HepG2 (cell line): Measurements from ENCODE around the gene EMC9. TPM values are rescaled to one million over a fixed set of nuclear protein-coding genes. Genes with fewer than 3 reads are reported as not detected.

Source experiments
- ATAC-seq: fragments of 200-7000 bp; cut with Tn5 transposase; 3 replicates; pipeline ENCODE4 v1.9.1; 2020; ENCODE audit warnings: mild to moderate bottlenecking, moderate library complexity
- BruUV-seq: library from RNA; stranded (reverse); fragments of 400-500 nt; replicated peaks from 2 replicates; lab custom pipeline; 2021; lab: Mats Ljungman, UMichigan
- CTCF ChIA-PET: fragments of 300-600 bp; formaldehyde crosslinking; extraction: SDS; loops from one replicate; lab custom pipeline; 2021; ENCODE audit warnings: low total read pairs, inconsistent platforms, low intra/inter-chr PET ratio; lab: Yijun Ruan, JAX
- POLR2A ChIA-PET: fragments of 350-600 bp; sonication (Branson Sonifier 250); formaldehyde crosslinking; loops from one replicate; lab custom pipeline; 2020; ENCODE audit warnings: antibody characterized with exemption, inconsistent platforms; lab: Yijun Ruan, JAX
- DNase-seq: peaks from one replicate; pipeline ENCODE4 v3.0.0-alpha.2; 2015; ENCODE audit warnings: low spot score
- FAIRE-seq: peaks from 3 replicates; lab custom pipeline; 2011; peaks lifted over from hg19 to GRCh38; lab: Jason Lieb, UNC
- H2AFZ ChIP-seq: one replicate; pipeline ENCODE4 v1.6.1; 2011; ENCODE audit warnings: low read length, inconsistent platforms
- H3K27ac ChIP-seq: fragments of 300-600 bp; 3 replicates; pipeline ENCODE4 v1.8.0; 2011; ENCODE audit warnings: mixed run types, mild to moderate bottlenecking, mixed read lengths, low read length, inconsistent platforms; ENCODE audit not compliant: insufficient read depth; ENCODE audit errors: extremely low read length
- H3K27me3 ChIP-seq, 2 experiments: fragments of 200-600 bp in 1 of 2; 2 replicates in 1 of 2; 3 replicates in 1 of 2; pipeline versions ENCODE4 v1.6.0 to v1.8.0; 2011; ENCODE audit warnings: low read length in 2 of 2, mild to moderate bottlenecking in 2 of 2, moderate library complexity in 2 of 2, inconsistent platforms in 1 of 2; ENCODE audit not compliant: insufficient read depth in 2 of 2, control insufficient read depth in 1 of 2
- H3K36me3 ChIP-seq, 2 experiments: fragments of 200-600 bp in 1 of 2; replicated peaks in 1 of 2; 2 replicates in 1 of 2; 3 replicates in 1 of 2; pipeline versions ENCODE4 v1.5.1 to v1.8.0; 2011; ENCODE audit warnings: low read length in 2 of 2, inconsistent platforms in 1 of 2; ENCODE audit not compliant: insufficient read depth in 2 of 2, control insufficient read depth in 1 of 2
- H3K4me1 ChIP-seq: 2 replicates; pipeline ENCODE4 v1.5.1; 2012; ENCODE audit warnings: low read length, inconsistent platforms; ENCODE audit not compliant: insufficient read depth
- H3K4me2 ChIP-seq: 2 replicates; pipeline ENCODE4 v1.6.0; 2011; ENCODE audit warnings: low read depth, low read length, inconsistent platforms
- H3K4me3 ChIP-seq, 3 experiments: fragments of 200-600 bp in 1 of 3; sonication (generic), shearing (Covaris generic) in 1 of 3; replicated peaks in 1 of 3; 2 replicates each; pipeline ENCODE4 v1.5.1; 2011 to 2016; ENCODE audit warnings: low read length in 3 of 3, inconsistent platforms in 2 of 3, low read depth in 2 of 3, mild to moderate bottlenecking in 2 of 3, control low read depth in 1 of 3, mixed read lengths in 1 of 3; ENCODE audit not compliant: insufficient read depth in 1 of 3
- H3K79me2 ChIP-seq: one replicate; pipeline ENCODE4 v1.6.1; 2011; ENCODE audit warnings: low read length, inconsistent platforms; ENCODE audit not compliant: insufficient read depth
- H3K9ac ChIP-seq: 2 replicates; pipeline ENCODE4 v1.6.0; 2011; ENCODE audit warnings: mild to moderate bottlenecking, low read depth, low read length, inconsistent platforms; ENCODE audit not compliant: insufficient read depth
- H3K9me3 ChIP-seq: 2 replicates; pipeline ENCODE4 v1.5.1; 2012; ENCODE audit warnings: mild to moderate bottlenecking, low read length
- H4K20me1 ChIP-seq: 2 replicates; pipeline ENCODE4 v1.6.0; 2011; ENCODE audit warnings: inconsistent platforms, mild to moderate bottlenecking, low read length, moderate library complexity; ENCODE audit not compliant: insufficient read depth
- ATF1 ChIP-seq: IDR thresholded peaks from 2 replicates; pipeline ENCODE4 v1.6.1; 2016; ENCODE audit warnings: mild to moderate bottlenecking, control low read depth
- GABPA ChIP-seq, 2 experiments: IDR thresholded peaks; 2 replicates each; pipeline ENCODE4 v1.6.1; 2011 to 2016; ENCODE audit warnings: low read depth in 2 of 2, low read length in 1 of 2, missing biosample characterization in 1 of 2, missing genetic modification characterization in 1 of 2
- GTF2F1 ChIP-seq: fragments of 150-350 bp; IDR thresholded peaks from 2 replicates; pipeline ENCODE4 v1.6.1; 2014; ENCODE audit warnings: low read length
- MIER2 ChIP-seq: IDR thresholded peaks from 2 replicates; pipeline ENCODE4 v1.6.1; 2016; ENCODE audit warnings: missing biosample characterization, missing genetic modification reagents
- PITX1 ChIP-seq: sonication (generic); formaldehyde crosslinking; IDR thresholded peaks from 2 replicates; pipeline ENCODE4 v1.5.1; 2020; ENCODE audit warnings: mild to moderate bottlenecking, missing genetic modification reagents
- RFX5 ChIP-seq: IDR thresholded peaks from 2 replicates; pipeline ENCODE4 v1.6.1; 2011; ENCODE audit warnings: low read depth, low read length, improper control_type of control experiment
- ZNF274 ChIP-seq: sonication (generic); formaldehyde crosslinking; IDR thresholded peaks from 2 replicates; pipeline ENCODE4 v1.5.1; 2020; ENCODE audit warnings: mild to moderate bottlenecking, missing genetic modification reagents
- WGBS: methylation state at CpG from one replicate; pipeline ENCODE4 v1.1.6; 2017; ENCODE audit warnings: low lambda C conversion rate; 5-methylcytosine and 5-hydroxymethylcytosine counted together
- in situ Hi-C: cut with HindIII; loops from 2 replicates; pipeline ENCODE4 v1.10.0; 2017; ENCODE audit warnings: low pct_unique_long_range_greater_than_20kb; ENCODE audit not compliant: extremely low pct_ligation_motif_present
- intact Hi-C: fragments of 100-400 bp; cut with micrococcal nuclease; formaldehyde crosslinking; loops from one replicate; pipeline ENCODE4 v1.10.0; 2022; ENCODE audit not compliant: unreplicated experiment
- polyA plus RNA-seq, 8 experiments: library from polyadenylated mRNA; depleted of rRNA in 3 of 8; stranded (reverse) in 7 of 8; unstranded in 1 of 8; fragments of >200 nt; fragmentation: Illumina TruSeq in 4 of 8; extraction: Trizol in 4 of 8; gene quantifications; 2 replicates each; pipeline versions ENCODE4 v1.2.1 to v1.2.3, GENCODE V29; 2011 to 2016; ENCODE audit warnings: low read depth in 4 of 8, missing spikeins in 1 of 8, mixed read lengths in 1 of 8; ENCODE audit not compliant: insufficient read depth in 1 of 8
- total RNA-seq, 5 experiments: library from RNA; depleted of rRNA; stranded (reverse); fragments of >200 nt; fragmentation: Illumina TruSeq; extraction: Trizol; gene quantifications; 2 replicates each; pipeline ENCODE4 v1.2.3, GENCODE V29; 2016; ENCODE audit warnings: low read depth in 1 of 5
- TF ChIP-seq, protein P1 (sequence below): conservative IDR thresholded peaks from 2 replicates; pipeline ENCODE4 v1.6.1; 2018; ENCODE audit warnings: missing genetic modification reagents
- TF ChIP-seq, protein P2 (sequence below): sonication (generic); formaldehyde crosslinking; IDR thresholded peaks from 2 replicates; pipeline ENCODE4 v1.5.1; 2020; ENCODE audit warnings: mild to moderate bottlenecking, missing genetic modification reagents, borderline replicate concordance
- TF ChIP-seq, protein P3 (sequence below): sonication (generic); formaldehyde crosslinking; IDR thresholded peaks from 2 replicates; pipeline ENCODE4 v1.8.1; 2023; ENCODE audit warnings: mild to moderate bottlenecking, moderate library complexity, missing genetic modification reagents
- TF ChIP-seq, protein P4 (sequence below): sonication (generic); formaldehyde crosslinking; IDR thresholded peaks from 2 replicates; pipeline ENCODE4 v1.4.0; 2020; ENCODE audit warnings: missing genetic modification reagents, borderline replicate concordance

EMC9 gene
- total and polyA plus RNA-seq, 2 of the 13 experiments (the other 11 are each of a cell fraction or from before 2014, with no cell fraction given): 60.5 to 78.7 TPM

DNA sequence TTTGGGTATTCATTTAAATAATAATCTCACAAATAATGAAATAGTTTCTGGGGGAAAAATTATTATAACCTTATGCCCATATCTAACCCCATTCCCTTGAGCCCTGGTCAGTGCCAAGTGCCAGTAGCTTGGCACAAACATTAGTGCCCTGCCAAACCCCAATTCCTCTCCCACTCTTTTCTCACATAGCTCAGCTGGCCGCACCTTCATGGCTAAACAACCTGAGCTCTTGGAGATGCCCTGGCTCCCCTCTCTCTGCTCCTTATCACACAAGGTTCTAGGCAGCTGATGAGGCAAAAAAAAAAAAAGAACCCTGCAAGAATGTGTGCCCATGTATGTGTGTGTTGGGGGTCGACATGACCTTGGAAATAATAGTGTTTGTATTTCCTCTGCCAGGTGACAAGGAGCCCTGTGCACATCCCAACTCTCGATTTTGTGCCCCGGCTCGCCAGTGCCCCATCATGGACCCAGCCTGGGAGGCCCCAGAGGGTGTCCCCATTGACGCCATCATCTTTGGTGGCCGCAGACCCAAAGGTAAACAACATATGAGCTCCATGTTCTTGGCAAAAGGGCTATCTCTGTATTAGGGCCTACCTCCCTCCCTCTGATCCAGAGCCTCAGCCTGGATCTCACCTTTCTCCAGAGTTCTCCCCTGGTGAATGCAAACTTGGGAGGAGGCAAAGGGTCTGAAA lies 38.9 kb downstream of the EMC9 start:
- TSS peak; percentile 2 for BruUV-seq
- CTCF ChIA-PET: no interaction called here
- Histone ChIP-seq H3K4me2 (no peak overlapping the region), H3K9me3 (no peaks in the 10 kb centered on the region; the same call in 1 of the 2 replicates), H2AFZ (no peak overlapping the region), H4K20me1 (no peaks in the 10 kb centered on the region), H3K27ac (no peak overlapping the region), H3K4me1 (peaks cover 47% of the 10 kb centered on the region), H3K9ac (no peak overlapping the region), H3K79me2 (peaks cover 3% of the 10 kb centered on the region), H3K27me3 (no peaks in the 10 kb centered on the region), H3K4me3 (no peak overlapping the region), H3K36me3 (peaks cover 40 to 57% of the 10 kb centered on the region in 2 experiments)
- POLR2A ChIA-PET: interaction anchor here (0.6 to 14.4 kb wide), 10 partner anchors 4 to 341 kb away, joined by 3 to 594 read pairs (median 6); partner anchors contain the start of genes DCAF11, EMC9, IRF9 and NRL
- 95% methylated on average over 7 of the region's 7 CpGs for WGBS
- intact Hi-C loops (no loop called here), in situ Hi-C loops (loop anchor here (25.0 kb wide), 1 partner anchor 1515 kb away; the partner anchor contains the start of genes ABHD4 and DAD1)
- no peak for ATAC-seq
- DNase-seq: no peak
- no peak for FAIRE-seq
- no peak for TF ChIP-seq GABPA (IDR thresholded peaks at IDR 0.05; ENCODE audit: low read depth, low read length)
- TF ChIP-seq GABPA (CRISPR knock-in tag; IDR thresholded peaks at IDR 0.05; ENCODE audit: low read depth): no peak
- TF ChIP-seq MIER2 (CRISPR knock-in tag): no peak
- 0 out of 2 replicates have a peak, but pooled peaks have one; percentile 51 for TF ChIP-seq ZNF274 (CRISPR knock-in tag)
- no peak for TF ChIP-seq RFX5
- TF ChIP-seq GTF2F1: no peak
- TF ChIP-seq, protein P1, sequence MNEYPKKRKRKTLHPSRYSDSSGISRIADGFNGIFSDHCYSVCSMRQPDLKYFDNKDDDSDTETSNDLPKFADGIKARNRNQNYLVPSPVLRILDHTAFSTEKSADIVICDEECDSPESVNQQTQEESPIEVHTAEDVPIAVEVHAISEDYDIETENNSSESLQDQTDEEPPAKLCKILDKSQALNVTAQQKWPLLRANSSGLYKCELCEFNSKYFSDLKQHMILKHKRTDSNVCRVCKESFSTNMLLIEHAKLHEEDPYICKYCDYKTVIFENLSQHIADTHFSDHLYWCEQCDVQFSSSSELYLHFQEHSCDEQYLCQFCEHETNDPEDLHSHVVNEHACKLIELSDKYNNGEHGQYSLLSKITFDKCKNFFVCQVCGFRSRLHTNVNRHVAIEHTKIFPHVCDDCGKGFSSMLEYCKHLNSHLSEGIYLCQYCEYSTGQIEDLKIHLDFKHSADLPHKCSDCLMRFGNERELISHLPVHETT (CRISPR knock-in tag): no peak
- TF ChIP-seq, protein P2, sequence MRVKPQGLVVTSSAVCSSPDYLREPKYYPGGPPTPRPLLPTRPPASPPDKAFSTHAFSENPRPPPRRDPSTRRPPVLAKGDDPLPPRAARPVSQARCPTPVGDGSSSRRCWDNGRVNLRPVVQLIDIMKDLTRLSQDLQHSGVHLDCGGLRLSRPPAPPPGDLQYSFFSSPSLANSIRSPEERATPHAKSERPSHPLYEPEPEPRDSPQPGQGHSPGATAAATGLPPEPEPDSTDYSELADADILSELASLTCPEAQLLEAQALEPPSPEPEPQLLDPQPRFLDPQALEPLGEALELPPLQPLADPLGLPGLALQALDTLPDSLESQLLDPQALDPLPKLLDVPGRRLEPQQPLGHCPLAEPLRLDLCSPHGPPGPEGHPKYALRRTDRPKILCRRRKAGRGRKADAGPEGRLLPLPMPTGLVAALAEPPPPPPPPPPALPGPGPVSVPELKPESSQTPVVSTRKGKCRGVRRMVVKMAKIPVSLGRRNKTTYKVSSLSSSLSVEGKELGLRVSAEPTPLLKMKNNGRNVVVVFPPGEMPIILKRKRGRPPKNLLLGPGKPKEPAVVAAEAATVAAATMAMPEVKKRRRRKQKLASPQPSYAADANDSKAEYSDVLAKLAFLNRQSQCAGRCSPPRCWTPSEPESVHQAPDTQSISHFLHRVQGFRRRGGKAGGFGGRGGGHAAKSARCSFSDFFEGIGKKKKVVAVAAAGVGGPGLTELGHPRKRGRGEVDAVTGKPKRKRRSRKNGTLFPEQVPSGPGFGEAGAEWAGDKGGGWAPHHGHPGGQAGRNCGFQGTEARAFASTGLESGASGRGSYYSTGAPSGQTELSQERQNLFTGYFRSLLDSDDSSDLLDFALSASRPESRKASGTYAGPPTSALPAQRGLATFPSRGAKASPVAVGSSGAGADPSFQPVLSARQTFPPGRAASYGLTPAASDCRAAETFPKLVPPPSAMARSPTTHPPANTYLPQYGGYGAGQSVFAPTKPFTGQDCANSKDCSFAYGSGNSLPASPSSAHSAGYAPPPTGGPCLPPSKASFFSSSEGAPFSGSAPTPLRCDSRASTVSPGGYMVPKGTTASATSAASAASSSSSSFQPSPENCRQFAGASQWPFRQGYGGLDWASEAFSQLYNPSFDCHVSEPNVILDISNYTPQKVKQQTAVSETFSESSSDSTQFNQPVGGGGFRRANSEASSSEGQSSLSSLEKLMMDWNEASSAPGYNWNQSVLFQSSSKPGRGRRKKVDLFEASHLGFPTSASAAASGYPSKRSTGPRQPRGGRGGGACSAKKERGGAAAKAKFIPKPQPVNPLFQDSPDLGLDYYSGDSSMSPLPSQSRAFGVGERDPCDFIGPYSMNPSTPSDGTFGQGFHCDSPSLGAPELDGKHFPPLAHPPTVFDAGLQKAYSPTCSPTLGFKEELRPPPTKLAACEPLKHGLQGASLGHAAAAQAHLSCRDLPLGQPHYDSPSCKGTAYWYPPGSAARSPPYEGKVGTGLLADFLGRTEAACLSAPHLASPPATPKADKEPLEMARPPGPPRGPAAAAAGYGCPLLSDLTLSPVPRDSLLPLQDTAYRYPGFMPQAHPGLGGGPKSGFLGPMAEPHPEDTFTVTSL: no peak
- no peak for TF ChIP-seq ATF1 (CRISPR knock-in tag)
- TF ChIP-seq, protein P3, sequence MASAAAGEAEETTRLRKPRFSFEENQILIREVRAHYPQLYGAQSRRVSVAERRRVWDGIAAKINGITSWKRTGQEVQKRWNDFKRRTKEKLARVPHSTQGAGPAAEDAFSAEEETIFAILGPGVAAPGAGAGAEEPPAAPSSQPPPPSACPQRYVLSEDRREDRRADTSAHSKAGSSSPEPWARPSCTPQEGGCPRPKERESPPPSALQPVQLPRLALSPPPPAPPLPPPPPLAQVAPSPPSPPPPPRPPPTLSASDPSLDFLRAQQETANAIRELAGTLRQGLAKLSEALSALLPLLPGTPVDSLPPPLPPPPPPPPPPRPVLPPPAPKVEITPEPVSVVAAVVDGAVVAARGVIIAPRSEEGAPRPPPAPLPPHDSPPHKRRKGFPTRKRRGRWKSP (CRISPR knock-in tag): no peak
- TF ChIP-seq, protein P4, sequence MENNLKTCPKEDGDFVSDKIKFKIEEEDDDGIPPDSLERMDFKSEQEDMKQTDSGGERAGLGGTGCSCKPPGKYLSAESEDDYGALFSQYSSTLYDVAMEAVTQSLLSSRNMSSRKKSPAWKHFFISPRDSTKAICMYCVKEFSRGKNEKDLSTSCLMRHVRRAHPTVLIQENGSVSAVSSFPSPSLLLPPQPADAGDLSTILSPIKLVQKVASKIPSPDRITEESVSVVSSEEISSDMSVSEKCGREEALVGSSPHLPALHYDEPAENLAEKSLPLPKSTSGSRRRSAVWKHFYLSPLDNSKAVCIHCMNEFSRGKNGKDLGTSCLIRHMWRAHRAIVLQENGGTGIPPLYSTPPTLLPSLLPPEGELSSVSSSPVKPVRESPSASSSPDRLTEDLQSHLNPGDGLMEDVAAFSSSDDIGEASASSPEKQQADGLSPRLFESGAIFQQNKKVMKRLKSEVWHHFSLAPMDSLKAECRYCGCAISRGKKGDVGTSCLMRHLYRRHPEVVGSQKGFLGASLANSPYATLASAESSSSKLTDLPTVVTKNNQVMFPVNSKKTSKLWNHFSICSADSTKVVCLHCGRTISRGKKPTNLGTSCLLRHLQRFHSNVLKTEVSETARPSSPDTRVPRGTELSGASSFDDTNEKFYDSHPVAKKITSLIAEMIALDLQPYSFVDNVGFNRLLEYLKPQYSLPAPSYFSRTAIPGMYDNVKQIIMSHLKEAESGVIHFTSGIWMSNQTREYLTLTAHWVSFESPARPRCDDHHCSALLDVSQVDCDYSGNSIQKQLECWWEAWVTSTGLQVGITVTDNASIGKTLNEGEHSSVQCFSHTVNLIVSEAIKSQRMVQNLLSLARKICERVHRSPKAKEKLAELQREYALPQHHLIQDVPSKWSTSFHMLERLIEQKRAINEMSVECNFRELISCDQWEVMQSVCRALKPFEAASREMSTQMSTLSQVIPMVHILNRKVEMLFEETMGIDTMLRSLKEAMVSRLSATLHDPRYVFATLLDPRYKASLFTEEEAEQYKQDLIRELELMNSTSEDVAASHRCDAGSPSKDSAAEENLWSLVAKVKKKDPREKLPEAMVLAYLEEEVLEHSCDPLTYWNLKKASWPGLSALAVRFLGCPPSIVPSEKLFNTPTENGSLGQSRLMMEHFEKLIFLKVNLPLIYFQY: no peak
- no peak for TF ChIP-seq PITX1 (CRISPR knock-in tag)
